HUES64 (cell line): ENCODE data around the gene EPB41. TPM values are rescaled to one million over a fixed set of nuclear protein-coding genes. Genes with fewer than 3 reads are reported as not detected.
"Not testable (repeated sequence)": the region's sequence is repeated elsewhere in the genome, so short reads cannot be mapped to it uniquely, and the experiment has no call there.

Source experiments
- H3K27ac ChIP-seq: 2 replicates; pipeline ENCODE4 v1.7.0; 2013; ENCODE audit warnings: low read depth, low read length, inconsistent platforms
- H3K27me3 ChIP-seq: 2 replicates; pipeline ENCODE4 v1.6.1; 2013; ENCODE audit warnings: mild to moderate bottlenecking, low read length; ENCODE audit not compliant: insufficient read depth
- H3K36me3 ChIP-seq: 2 replicates; pipeline ENCODE4 v1.6.1; 2013; ENCODE audit warnings: mild to moderate bottlenecking, low read length; ENCODE audit not compliant: insufficient read depth
- H3K4me1 ChIP-seq: 2 replicates; pipeline ENCODE4 v1.6.1; 2013; ENCODE audit warnings: mild to moderate bottlenecking, low read length, moderate library complexity; ENCODE audit not compliant: insufficient read depth
- H3K4me3 ChIP-seq: 2 replicates; pipeline ENCODE4 v1.5.1; 2013; ENCODE audit warnings: mild to moderate bottlenecking, low read length, moderate library complexity
- H3K9ac ChIP-seq: 2 replicates; pipeline ENCODE4 v1.6.1; 2013; ENCODE audit warnings: mild to moderate bottlenecking, low read depth, low read length
- H3K9me3 ChIP-seq: 2 replicates; pipeline ENCODE4 v1.6.1; 2013; ENCODE audit warnings: low read depth, low read length; ENCODE audit not compliant: insufficient read depth
- WGBS: fragments of 150-250, 120-280 bp; methylation state at CpG from one replicate; pipeline ENCODE4 v1.1.7; 2013; ENCODE audit warnings: missing lambda C conversion rate; 5-methylcytosine and 5-hydroxymethylcytosine counted together
- polyA plus RNA-seq, 2 experiments: library from polyadenylated mRNA; stranded (reverse); fragments of 50-300 nt; gene quantifications; one replicate each; pipeline ENCODE4 v1.2.3, GENCODE V29; 2013

EPB41 gene
- polyA plus RNA-seq (2013, experiment 1 of 2), result 50.5 TPM
- 54.1 TPM for polyA plus RNA-seq (2013, experiment 2 of 2)

GRCh38 chr1:28914228-28915030 lies at the start of gene EPB41:
TSS of gene EPB41 (plus strand) at chr1:28914569. CDS start at chr1:28987438, 72,869 bp downstream.
- peak within 1 kb of the TSS; percentile 91 for H3K9ac ChIP-seq
- WGBS, result under 1% methylated on average over 92 of the region's 95 CpGs
- peak within 1 kb of the TSS; percentile 90 for H3K4me3 ChIP-seq
- peak within 1 kb of the TSS; percentile 83 for H3K27ac ChIP-seq
- no peaks in the 10 kb centered on the region for H3K27me3 ChIP-seq
- H3K9me3 ChIP-seq, result no peaks in the 10 kb centered on the region
- H3K36me3 ChIP-seq, result no peaks in the 10 kb centered on the region
- peaks cover 13% of the 10 kb centered on the region for H3K4me1 ChIP-seq

GRCh38 chr1:28864695-28865094 lies 49.7 kb upstream of the EPB41 start:
- no peak overlapping the region for H3K4me3 ChIP-seq
- H3K9ac ChIP-seq, result no peak overlapping the region
- no peaks in the 10 kb centered on the region for H3K9me3 ChIP-seq
- H3K27me3 ChIP-seq, result no peaks in the 10 kb centered on the region
- H3K36me3 ChIP-seq, result no peaks in the 10 kb centered on the region
- 84% methylated on average over 6 of the region's 6 CpGs for WGBS
- H3K27ac ChIP-seq, result no peak overlapping the region
- no peaks in the 10 kb centered on the region for H3K4me1 ChIP-seq

- Histone ChIP-seq H3K4me1 (no peaks in the 10 kb centered on the region), H3K4me3 (no peak overlapping the region), H3K9me3 (no peaks in the 10 kb centered on the region), H3K36me3 (no peaks in the 10 kb centered on the region), H3K27ac (no peak overlapping the region), H3K27me3 (no peaks in the 10 kb centered on the region), H3K9ac (no peak overlapping the region)
- 84% methylated on average over 10 of the region's 10 CpGs for WGBS
Observed at GRCh38 chr1:28865997-28866650, 48.2 kb upstream of the EPB41 start.

GRCh38 chr1:28867850-28868249 lies 46.5 kb upstream of the EPB41 start:
- no peaks in the 10 kb centered on the region for H3K9me3 ChIP-seq
- 88% methylated on average over 3 of the region's 3 CpGs for WGBS
- H3K9ac ChIP-seq, result no peak overlapping the region
- H3K27ac ChIP-seq, result no peak overlapping the region
- H3K4me1 ChIP-seq, result no peaks in the 10 kb centered on the region
- H3K27me3 ChIP-seq, result no peaks in the 10 kb centered on the region
- no peak overlapping the region for H3K4me3 ChIP-seq
- no peaks in the 10 kb centered on the region for H3K36me3 ChIP-seq

GRCh38 chr1:28869952-28870351 lies 44.4 kb upstream of the EPB41 start:
- H3K27me3 ChIP-seq, result no peaks in the 10 kb centered on the region
- H3K4me3 ChIP-seq, result no peak overlapping the region
- H3K36me3 ChIP-seq, result no peaks in the 10 kb centered on the region
- no peak overlapping the region for H3K27ac ChIP-seq
- no peak overlapping the region for H3K9ac ChIP-seq
- H3K4me1 ChIP-seq, result no peaks in the 10 kb centered on the region
- no peaks in the 10 kb centered on the region for H3K9me3 ChIP-seq
- WGBS, result 98% methylated on average over 5 of the region's 5 CpGs

- H3K36me3 ChIP-seq, result no peaks in the 10 kb centered on the region
- H3K27me3 ChIP-seq, result no peaks in the 10 kb centered on the region
- H3K4me3 ChIP-seq, result no peak overlapping the region
- 91% methylated on average over 12 of the region's 12 CpGs for WGBS
- H3K9ac ChIP-seq, result no peak overlapping the region
- no peak overlapping the region for H3K27ac ChIP-seq
- H3K4me1 ChIP-seq, result no peaks in the 10 kb centered on the region
- H3K9me3 ChIP-seq, result no peaks in the 10 kb centered on the region
Observed at GRCh38 chr1:28871631-28872401, 42.6 kb upstream of the EPB41 start.

GRCh38 chr1:28875134-28875533 lies 39.2 kb upstream of the EPB41 start:
- H3K9ac ChIP-seq, H3K9me3 ChIP-seq, H3K36me3 ChIP-seq, H3K4me1 ChIP-seq, H3K4me3 ChIP-seq, H3K27ac ChIP-seq, H3K27me3 ChIP-seq: not testable (repeated sequence)
- 94% methylated on average over 5 of the region's 5 CpGs for WGBS

GRCh38 chr1:28877132-28877781 lies 37.1 kb upstream of the EPB41 start:
- no peak overlapping the region for H3K4me3 ChIP-seq
- H3K36me3 ChIP-seq, result no peaks in the 10 kb centered on the region
- H3K9ac ChIP-seq, result no peak overlapping the region
- 0 out of 2 replicates have a peak, but pooled peaks cover under 1% of the 10 kb centered on the region for H3K4me1 ChIP-seq
- WGBS, result 40% methylated on average over 17 of the region's 18 CpGs
- H3K27ac ChIP-seq, result no peak overlapping the region
- no peaks in the 10 kb centered on the region for H3K9me3 ChIP-seq
- H3K27me3 ChIP-seq, result no peaks in the 10 kb centered on the region

- H3K9me3 ChIP-seq, result no peaks in the 10 kb centered on the region
- H3K27ac ChIP-seq, result no peak overlapping the region
Observed at GRCh38 chr1:28878796-28879195, 35.6 kb upstream of the EPB41 start.

GRCh38 chr1:28882009-28882628 lies 32.2 kb upstream of the EPB41 start:
- H3K9me3 ChIP-seq, result no peaks in the 10 kb centered on the region
- WGBS, result 37% methylated on average over 13 of the region's 13 CpGs
- H3K4me1 ChIP-seq, result peaks cover 36% of the 10 kb centered on the region
- H3K9ac ChIP-seq, result no peak overlapping the region
- H3K36me3 ChIP-seq, result no peaks in the 10 kb centered on the region
- no peak overlapping the region for H3K4me3 ChIP-seq
- H3K27me3 ChIP-seq, result peaks cover 2% of the 10 kb centered on the region; the same call in 1 of the 2 replicates
- no peak overlapping the region for H3K27ac ChIP-seq

More at GRCh38 chr1:28878796-28879195, 35.6 kb upstream of the EPB41 start:
- Histone ChIP-seq H3K9ac (no peak overlapping the region), H3K4me3 (no peak overlapping the region), H3K4me1 (peaks cover 10% of the 10 kb centered on the region), H3K27me3 (no peaks in the 10 kb centered on the region), H3K36me3 (no peaks in the 10 kb centered on the region)
- 86% methylated on average over 4 of the region's 4 CpGs for WGBS
